HG03139 (cell line): ENCODE data around the gene CSPG4.
"Not testable (repeated sequence)": the region's sequence is repeated elsewhere in the genome, so short reads cannot be mapped to it uniquely, and the experiment has no call there.

ENCODE experiments used
- ATAC-seq: cut with Tn5 transposase; IDR thresholded peaks from one replicate; pipeline ENCODE4 v1.9.1; 2021; ENCODE audit not compliant: unreplicated experiment

The CSPG4 gene

DNA sequence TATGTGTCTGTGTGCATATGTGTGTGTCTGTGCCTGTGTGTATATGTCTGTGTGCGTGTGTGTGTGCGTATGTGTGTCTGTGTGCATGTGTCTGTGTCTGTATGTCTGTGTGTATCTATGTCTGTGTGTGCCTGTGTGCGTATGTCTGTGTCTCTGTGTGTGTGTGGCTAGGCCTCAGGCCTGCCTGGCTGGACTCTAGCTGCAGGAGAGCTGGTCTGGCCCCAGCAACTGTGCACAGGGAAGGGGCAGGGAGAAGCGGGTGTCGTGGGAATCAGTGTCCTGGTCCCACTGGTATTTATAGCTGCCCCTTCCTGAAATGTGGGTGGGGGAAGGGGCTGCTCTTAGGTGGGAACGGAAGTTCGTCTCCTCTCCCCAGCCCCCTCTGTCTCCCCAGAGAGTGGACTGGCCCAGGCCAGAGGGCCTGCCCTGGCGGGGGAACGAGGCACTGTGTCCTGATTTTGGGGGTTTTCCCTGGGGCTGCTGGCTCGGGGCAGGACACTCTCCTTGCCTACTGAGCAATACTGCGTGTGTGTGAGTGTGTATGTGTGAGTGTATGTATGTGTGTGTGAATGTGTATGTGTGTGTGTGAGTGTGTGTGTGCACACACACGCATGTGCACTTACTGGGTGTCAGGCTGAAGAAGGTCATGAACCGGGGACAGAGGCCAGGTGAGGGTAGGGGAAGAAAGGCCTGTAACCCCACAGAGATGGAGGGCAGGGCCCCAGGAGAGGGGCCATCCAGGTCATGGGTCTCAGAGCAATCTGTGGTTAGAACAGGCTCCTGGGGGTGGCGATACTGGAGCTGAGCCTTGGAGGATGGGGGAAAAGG, 6.6 kb downstream of the CSPG4 start:
- no peak for ATAC-seq

DNA sequence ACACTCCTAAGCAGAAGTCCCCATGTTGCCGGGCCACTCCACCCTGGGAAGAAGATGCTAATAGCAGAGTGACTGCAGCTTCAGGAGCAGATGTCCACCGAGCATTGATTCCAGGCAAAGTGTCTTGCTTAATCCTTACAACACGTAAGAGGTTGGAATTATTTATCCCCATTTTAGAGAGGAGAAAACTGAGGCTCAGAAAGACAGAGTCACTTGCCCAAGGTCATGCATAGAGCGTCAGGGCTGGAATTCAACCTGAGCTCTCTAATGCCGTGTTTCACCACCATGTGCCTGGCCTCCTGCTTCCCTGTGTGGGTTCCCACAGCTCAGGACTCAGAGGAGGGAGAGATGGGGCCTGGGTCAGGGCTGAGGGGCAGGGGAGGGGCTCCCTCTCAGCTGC, 7.3 kb downstream of the CSPG4 start:
- ATAC-seq = not testable (repeated sequence)

DNA sequence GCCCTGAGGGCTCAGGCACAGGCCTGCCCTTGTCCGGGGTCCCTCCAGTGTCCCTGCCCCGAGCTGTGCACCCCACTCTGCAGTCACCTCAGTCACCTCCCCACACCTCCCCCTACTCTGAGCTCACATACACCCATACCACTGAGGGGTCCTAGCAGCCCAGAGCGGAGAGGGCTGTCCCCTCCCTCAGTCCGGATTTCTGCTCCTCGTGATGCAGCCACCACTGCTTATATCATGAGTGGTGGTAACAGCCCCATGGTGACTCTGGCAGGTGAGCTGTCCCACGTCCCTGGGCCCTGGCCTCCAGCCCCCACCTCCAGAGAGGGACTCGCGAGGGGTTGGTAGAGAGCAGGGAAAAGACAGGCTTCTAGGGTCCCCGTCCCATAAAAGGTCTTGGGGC, 8.0 kb downstream of the CSPG4 start:
- ATAC-seq = no peak

DNA sequence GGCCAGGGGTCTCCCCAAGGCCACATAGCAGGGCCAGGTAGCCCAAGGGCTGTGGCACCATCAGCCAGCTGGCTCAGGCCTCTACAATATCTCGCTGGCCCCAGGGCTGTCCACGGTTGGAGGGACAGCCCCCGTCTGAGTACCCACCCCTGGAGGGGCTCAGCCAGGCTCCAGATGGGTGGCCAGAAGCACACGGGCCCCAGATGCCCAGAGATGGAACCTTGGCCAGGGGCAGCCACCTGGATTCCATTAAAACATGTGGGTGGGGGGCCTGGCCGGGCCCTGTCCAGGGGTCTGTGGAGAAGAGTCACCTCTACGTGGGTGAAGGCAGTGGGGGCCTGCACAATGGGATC, 8.4 kb downstream of the CSPG4 start:
- ATAC-seq = no peak

DNA sequence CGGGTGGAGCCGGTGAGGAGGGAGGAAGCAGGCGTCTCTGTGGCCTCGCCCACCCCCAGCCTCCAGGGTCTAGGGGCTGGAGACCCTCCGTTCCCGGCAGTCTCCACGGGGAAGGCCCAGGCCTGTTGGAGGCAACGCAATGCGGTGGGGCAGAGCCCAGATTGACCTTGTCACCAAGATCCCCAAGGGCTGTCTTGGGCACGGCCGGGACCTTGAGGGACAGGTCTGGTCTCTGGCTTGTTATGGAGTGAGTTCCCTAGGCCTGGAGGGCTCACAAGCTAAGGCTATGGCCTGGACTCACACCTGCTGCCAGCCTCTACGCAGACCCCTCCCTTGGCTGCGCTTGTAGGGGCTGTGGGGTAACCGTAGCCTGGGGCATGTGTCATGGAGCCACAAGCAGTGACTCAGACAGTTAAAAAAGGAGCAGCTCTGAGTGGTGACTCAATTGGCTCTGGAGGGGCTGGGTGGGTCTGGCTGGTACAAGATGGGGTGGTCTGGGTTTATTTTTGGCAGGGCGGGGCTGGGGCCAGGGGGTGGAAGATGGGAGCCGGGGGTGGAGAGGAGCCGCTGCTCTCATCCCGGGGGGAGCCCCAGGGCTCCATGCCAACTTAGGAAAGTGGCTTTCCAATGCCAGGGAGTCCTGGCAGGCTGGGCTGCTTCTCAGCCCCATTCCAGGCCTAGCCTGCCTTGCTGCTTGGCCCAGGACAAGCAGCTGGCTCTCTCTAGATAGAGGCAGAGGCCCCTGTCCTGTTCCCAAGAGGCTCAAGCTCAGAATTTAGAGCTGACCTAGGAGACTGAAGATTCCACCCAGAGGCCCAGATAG, 9.0 kb downstream of the CSPG4 start:
- not testable (repeated sequence) for ATAC-seq

DNA sequence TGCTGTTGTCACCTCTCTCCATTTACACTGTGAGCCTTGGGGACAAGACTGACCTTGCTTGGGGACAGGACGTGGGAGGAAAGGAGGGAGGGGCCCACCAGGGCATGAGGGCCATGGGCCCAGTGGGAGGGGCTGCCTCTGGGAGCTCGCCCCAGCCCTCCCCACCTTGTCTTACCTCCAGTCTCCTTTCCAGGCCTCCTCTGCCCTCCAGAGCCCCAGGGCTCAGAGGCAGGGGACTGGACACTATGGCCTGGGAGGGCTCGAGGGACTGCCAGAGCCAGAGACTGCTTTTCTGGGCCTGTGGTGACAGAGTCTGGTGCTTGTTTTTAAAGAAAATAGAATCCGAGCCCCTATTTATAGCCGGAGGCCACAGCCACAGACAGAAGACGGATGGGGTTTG, 10.2 kb downstream of the CSPG4 start:
- no peak for ATAC-seq

DNA sequence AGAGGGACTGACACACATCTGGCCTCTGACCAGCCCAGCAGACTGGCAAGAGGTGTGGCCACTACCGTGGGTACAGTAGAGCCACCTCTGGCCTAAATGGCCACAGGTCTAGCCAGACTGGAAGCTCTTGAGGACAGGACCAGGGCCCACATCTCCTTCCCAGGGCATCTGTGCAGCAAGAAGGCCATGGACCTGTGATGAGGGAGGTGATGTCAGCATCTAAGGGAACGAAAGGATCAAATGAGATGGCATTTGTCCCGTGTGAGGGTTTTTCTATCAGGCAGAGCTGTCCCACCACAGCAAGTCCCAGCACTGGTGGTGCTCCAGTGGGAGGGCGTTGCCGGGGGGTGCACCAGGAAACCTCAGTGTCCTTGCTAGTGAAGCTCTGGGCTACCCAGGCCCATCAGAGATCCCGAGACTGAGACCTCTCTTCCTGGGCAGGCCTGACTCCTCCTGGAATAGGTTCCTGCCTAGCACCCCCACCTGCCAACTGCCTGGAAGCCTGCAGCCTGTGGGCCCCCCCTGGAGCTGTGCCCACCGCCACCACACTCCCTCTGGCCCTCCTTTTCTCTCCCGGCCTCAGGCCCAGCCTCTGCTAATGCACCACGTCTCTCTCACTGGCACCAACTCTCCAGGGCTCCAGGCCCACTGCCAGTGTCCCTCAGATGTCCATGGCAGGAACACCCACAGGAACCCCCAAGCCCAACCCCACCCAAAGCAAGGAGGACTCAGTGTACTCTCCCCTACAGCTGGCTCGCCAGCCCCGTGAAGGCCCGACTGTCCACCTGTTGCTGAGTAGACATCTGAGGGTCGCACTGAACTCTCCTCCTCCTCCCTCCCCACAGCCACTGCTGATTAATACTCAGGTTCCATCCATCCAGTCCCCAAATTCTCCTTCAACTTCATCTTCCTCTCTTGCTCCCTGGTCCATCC, 11.3 kb downstream of the CSPG4 start:
- ATAC-seq = not testable (repeated sequence)

DNA sequence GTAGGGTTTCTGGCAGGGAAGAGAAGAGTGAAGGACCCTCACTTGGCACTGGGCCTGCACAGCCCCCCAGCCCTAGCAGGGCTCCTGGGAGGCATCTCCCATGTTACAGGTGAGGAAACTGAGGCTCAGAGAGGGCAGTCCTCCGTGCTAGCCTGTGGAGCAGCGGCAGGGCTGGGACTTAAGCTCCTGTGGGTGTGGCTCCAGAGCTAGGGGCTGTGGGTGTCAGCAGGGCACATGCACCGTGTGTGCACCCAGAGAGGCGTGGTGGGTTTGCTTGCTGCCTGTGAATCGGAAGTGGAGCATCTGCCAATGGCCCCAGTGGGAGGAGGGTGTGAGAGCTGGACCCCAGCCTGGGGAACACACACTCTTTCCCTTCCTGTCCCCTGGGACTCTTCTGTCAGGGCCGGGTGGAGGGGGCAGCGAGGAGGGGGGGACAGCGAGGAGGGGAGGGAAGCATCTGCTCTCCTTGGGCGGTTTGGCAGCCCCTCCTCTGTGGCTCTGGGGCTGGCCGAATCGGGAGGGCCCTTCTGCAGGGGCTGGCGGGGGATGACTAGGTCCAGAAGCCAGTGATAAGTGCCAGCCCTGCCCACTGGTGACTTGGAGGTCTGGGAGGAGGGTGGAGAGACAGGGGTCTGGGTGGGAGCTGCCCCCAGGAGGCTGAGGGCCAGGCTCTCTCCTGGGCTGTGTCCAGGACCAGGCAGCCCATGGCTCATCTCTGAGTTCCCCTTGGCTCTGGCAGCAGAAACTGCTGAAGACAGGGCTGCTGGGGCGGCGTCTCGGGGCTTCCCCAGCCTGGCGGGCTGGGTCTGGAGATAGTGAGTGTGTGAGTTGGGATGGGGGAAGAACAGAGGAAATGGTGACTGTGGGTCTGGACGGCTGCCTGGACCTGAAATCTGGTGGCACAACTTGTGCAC, 12.4 kb downstream of the CSPG4 start:
- peak; percentile 47 for ATAC-seq

DNA sequence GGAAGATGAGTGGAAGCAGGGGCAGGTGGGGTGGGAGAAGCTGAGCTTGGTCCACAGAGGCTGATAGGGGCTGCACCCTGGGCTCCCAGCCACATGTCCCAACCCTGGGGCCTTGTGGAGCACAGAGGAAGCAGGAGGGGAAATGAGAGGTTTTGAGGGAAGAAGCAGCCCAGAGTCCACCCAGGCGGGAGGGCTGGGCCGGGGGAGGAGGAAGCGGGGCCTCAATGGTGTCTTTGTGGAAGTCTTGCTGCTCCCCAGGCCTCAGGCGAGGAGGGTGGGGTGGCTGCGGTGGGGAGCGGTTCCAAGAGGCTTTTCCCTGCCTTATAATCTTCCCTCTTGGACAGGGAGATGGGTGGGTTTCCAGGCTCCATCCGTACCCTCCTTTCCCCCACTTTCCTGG, 13.1 kb downstream of the CSPG4 start:
- not testable (repeated sequence) for ATAC-seq

DNA sequence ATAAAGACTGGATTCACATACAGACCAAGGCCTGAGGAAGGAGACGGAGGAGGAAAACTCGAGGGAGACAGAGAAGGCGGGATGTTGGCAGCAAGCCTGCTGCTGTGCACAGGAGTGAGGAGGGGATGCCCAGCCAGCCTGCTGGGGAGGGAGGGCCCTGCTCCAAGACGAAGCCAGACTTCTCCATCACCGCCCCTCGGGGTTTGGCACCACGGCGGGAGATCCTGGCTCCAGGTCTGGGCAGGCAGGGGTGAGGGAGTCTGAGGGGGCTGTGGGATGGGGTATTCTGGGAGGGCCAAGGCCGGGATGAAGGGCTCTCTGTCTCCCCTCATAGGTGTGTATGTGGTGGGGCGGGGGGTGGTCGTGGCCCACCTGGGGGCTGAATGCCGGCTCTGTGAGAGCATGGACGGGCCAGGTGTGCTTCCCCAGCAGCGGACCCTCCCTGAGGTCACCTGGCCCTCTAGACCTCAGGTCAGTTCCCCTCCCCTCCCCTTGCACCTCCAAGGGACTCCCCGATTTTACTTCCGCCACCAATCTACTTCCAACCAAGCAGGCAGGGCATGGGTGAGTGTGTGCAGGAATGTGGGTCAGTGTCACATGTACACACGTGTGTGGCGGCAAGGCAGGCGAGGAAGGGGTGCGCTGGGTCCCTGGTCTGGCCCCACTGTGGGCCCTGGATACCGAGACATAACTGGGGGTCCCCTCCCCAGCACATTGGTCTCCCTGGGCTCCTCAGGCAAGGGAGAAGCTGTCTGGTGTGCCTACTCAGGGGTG, 14.5 kb downstream of the CSPG4 start:
- not testable (repeated sequence) for ATAC-seq

DNA sequence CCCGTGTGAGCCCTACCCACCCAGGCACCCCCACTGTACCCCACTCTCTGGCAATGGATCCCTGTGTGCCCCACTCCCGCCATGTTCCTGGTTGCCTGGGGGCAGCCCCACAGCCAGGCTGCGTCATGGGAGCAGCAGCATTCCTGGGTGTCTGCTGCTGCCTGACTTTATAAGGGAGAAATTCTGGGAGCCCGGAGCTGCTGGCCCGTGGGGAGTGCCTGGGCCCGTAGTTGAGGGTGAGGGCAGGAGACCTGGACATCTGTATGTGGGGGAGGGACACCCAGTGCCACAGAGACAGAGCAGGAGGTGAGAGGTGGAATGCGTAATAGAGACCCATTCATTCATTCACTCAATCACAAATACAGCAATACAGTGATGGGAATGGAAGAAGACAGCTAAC, 15.1 kb downstream of the CSPG4 start:
- ATAC-seq = no peak

DNA sequence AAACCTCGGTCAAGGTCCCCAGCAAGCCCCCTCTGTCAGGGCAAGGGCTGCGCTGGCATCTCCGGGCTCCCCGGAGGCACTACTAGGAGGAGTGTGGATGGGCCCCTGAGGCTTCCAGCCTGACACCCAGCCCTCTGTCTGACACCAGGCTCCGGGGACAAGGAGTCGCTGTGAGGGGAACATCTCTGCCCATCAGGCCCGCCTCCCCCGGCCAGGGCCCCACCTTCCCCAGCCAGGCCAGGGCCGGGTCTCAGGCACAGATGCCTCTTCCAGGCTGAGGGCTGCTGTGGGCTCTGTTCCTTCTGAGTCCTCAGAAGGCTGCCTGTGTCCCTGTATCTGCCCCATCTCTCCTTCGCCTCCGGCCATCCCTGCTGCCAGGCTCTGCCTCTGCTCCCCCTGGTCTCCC, 15.8 kb downstream of the CSPG4 start:
- ATAC-seq = no peak

DNA sequence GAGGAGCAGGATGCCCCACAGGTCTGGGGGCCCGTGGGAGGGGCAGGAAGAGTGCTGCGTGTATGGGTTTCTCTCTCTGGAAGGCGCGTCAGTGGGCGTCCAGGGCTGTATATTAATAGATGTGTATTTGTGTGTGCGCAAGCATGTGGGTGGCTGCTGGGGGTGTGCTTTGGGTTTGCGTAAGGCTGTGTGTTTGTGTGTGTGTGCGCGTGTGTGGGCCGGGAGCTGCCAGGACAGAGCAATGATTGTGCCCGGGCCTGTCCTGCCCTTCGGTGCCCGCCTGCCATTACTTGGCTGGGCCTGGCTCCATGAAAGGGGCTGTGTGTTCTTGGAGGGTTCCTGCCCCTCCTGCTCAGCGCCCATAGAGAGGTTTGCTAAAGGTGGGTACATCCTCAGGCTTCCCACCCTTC, 16.3 kb downstream of the CSPG4 start:
- ATAC-seq = no peak

DNA sequence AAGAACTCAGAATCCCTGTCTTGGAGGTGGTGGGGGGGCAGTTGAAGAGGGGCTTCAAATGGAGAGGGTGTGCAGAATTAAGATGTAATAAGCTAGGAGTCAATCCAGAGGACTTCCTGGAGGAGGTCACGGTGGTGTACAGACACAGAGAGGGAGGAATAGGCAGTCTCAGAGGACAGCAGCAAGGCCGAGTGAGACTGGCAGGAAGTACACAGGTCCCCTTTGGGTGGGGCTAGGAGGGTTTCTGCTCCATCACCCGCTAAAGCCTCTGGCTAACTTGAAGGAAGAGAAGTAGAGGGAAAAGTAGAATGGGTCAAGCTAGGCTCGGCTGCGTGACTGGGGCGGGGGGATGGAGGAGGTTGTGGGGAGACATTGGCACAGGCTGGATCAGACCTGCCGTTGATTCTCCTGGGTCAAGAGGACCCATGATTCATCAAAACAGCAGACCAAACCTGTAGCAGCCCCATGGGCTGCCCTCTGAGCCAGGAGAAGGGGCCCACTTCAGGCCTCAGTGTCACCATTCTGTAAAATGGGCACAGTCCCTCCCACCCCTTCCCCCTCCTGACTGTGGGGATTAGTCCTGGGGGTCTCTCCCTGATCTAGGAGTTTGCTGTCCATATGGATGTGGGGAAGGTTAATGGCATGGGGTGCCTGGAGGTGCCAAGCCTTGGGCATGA, 16.9 kb downstream of the CSPG4 start:
- ATAC-seq = no peak

DNA sequence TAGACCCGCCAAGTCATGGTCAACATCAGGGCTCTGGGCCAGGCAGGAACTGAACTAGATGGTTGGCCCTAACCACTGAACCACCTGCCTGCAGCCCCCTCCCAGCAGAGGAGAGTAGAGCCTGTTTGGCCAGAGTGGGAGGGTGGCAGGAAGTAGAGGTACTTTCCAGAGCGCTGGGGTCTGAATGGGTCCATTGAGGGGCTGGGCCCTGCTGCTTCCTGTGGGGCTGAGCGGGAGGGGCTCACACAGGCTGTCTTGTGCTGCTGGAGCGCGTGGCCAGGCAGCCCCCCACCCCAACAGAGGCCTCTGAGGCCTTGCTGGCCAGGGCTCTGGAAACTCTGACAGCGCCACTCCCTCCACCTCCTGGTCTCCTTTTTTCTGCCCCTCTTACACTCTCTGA, 17.4 kb downstream of the CSPG4 start:
- ATAC-seq = no peak

DNA sequence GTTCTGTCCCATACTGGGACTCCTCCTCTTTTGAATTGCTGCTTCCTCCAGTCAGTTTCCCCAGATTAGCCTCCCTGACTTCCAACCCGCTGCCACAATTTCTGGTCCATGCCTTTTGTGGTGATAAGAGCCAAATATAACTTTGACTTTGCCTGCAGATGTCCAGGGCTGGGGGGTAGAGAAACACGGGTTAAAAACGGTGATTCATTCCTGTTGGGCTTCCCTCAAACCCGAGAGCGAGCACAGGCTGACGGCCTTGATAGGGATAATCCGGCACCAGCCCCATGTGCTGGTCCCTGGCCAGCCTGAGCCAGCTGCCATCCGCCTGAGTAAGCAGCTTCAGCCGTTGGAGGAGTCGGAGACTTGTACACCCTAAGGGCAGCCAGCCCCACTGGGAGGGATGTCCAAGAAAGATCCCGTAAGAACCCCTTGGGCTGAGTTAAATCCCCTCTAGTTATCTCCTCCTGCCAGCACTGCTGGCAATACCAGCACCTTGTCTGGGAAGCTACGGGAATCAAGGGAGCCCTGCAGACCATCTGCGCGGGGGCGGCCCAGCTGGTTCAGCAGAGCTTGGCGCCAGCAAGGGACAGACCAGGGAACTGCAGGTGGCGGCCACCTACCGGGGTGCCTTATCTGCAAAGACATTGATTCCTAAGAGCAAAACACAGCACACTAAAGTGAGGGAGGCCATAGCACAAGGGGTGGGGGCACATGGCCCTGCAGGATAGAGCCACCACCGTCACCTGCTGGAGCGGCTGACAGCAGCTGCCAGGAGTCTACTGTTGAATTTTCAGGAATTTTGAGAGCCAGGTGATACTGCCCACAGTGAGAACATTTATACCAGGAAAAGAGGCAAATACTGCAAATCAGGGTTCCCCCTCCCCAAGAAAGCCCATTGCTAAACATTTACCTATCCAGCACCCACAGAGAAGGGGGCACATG, 18.1 kb downstream of the CSPG4 start:
- ATAC-seq = no peak

DNA sequence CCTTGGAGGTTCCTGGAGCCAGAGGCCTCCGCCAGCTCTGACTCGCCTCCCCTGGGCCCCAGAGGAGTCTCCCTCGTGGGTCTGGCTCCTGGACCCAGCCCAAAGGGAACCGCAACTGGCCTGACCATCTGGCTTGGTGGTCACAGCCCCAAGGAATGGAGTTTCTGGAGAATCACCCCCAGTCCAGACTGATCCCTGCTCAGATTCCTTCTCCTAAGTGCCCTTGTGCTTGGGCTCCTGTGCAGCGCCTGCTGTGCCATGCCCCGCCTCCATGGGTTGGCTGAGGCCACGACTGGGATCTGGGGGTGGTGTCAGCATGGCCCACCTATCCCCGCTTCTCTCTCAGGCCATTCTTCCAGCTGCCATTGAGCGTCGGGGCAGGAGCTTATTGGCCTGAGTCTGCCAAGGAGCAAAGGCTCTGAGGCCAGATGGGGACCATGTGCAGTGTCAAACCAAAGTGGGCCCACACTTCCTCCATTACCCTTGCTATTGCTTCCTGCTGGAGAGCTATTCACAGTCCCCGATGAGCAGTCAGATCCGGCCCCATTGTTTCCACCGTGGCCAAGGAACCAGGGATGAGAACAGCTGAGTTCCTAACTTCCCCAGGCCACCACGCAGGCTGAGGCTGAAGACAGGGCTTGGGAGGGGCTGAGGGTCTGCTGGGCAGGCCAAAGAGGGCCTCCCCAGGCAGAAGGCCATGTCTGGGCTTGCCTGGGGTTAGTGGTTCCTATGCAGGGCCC, 19.0 kb downstream of the CSPG4 start:
- ATAC-seq = no peak
